Measurements from ENCODE around the gene MADD. TPM values are rescaled to one million over a fixed set of nuclear protein-coding genes. Genes with fewer than 3 reads are reported as not detected.

Gene MADD
- total RNA-seq, 1 experiment from 2014 or later, result 24.8 TPM

DNA sequence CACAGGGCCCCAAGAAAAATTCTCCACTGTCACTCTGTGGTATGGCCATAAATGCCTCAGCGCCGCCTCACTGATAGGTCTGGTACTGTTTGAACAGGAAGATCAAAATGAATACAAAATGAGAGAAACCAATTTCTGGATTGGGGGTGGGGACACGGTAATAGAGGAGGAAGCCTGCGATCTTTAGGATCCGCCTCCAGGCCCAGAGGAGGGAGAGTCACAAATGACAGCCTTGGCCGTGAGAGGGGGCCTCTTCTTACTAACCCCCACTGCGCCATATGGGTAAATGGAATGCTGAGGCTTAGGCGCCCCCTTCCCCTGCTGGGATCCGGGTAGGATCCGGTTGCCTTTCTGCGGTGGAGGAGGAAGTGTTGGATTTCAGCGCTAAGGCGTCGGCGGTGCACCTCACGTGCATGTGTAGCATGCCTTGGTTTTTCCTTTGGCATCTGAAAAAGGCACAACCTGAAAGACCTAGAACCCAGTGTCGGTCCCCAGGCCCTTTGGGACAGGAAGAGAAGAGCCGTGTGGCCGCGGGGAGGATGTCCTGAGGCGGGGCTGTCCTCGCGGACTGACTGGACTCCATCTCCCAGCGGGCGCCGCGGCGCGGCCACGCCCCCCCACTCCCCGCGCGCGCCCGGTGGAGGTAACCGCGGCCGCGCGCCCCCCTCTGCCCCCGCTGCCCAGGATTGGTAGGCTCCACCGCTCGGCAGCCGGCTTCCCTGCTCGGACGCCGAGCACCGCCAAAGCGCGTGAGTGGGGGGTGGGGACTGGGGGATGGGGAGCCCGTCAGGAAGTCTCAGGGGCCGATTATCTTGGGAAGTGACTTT lies 718 bp upstream of the MADD start:
- Mint-ChIP-seq H3K27me3 (ENCODE audit: insufficient read depth, unreplicated experiment) (no peaks in the 10 kb centered on the region), H3K36me3 (ENCODE audit: insufficient read depth, unreplicated experiment) (no peaks in the 10 kb centered on the region), H3K27ac (ENCODE audit: low read depth, unreplicated experiment) (peak overlapping the region; percentile 78), H3K4me1 (ENCODE audit: insufficient read depth, unreplicated experiment) (peaks cover 16% of the 10 kb centered on the region), H3K9me3 (ENCODE audit: unreplicated experiment) (no peaks in the 10 kb centered on the region), H3K4me3 (ENCODE audit: unreplicated experiment) (peak overlapping the region; percentile 85)
- POLR2A ChIA-PET, result interaction anchor here (1.5 to 2.2 kb wide), 3 partner anchors 20 to 24 kb away, joined by 4 to 9 read pairs (median 8); partner anchors contain the start of gene ACP2
- TSS peak; percentile 22 for BruUV-seq (replicated peaks)
- TF ChIP-seq, protein P1, sequence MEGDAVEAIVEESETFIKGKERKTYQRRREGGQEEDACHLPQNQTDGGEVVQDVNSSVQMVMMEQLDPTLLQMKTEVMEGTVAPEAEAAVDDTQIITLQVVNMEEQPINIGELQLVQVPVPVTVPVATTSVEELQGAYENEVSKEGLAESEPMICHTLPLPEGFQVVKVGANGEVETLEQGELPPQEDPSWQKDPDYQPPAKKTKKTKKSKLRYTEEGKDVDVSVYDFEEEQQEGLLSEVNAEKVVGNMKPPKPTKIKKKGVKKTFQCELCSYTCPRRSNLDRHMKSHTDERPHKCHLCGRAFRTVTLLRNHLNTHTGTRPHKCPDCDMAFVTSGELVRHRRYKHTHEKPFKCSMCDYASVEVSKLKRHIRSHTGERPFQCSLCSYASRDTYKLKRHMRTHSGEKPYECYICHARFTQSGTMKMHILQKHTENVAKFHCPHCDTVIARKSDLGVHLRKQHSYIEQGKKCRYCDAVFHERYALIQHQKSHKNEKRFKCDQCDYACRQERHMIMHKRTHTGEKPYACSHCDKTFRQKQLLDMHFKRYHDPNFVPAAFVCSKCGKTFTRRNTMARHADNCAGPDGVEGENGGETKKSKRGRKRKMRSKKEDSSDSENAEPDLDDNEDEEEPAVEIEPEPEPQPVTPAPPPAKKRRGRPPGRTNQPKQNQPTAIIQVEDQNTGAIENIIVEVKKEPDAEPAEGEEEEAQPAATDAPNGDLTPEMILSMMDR (IDR thresholded peaks at IDR 0.05; ENCODE audit: unreplicated experiment), result no peak
- intact Hi-C loops (cut with micrococcal nuclease), result loop anchor here (5.0 kb wide), 1 partner anchor 52 kb away; no protein-coding TSS in a partner anchor
- peak; percentile 84 for DNase-seq (ENCODE audit: unreplicated experiment)
- CTCF ChIA-PET, result no interaction called here

DNA sequence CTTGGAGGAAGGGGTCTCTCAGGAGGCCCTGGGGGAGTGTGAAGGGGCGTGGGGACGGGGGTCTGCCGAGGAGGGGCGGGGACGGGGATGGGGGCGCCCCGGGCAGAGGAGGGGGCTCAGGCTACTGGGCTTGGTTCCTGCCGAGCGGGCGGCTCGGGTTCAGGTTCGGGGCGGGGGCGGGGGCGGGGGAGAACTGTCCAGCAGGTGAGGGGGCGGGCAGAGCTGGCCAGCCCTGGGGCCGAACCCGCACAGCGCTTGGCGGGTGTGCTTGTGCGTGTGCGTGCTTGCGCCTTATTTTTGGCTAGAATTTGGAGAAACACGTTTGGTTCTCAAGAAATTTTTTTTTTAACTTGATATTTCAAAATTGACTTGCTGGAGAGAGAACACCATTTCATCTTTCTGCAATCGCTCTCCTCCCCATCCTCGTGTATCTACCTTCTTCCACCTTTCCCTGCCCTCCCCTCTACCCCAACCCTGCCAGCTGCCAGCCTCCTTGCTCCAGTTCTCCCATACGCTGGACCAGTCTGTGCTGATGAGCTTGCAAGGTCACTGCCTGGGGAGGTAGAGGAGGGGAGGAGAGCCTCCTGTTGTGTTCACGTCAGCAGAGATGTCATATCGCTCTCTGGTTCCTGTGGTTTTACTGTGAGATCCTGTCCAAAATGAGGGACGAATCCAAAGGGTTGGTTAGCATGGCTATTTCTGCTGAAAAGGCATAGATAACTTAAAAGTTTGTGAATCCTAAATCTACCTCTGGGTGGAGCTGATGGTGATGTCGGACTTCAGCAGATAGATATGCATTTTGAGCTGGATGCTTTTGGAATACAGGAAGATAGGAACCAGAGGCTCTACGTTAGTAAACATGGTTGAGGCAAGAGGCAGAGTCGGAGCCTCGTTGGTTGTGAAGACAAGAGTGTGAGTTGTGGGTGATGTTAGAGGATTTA lies 668 bp downstream of the MADD start:
- POLR2A ChIA-PET, result interaction anchor here (0.5 to 2.2 kb wide), 19 partner anchors 9 to 183 kb away, joined by 3 to 9 read pairs (median 4); partner anchors contain the start of genes ACP2, DDB2 and NR1H3
- intact Hi-C loops (cut with micrococcal nuclease), result loop anchor here (5.0 kb wide), 1 partner anchor 87 kb away; no protein-coding TSS in a partner anchor

DNA sequence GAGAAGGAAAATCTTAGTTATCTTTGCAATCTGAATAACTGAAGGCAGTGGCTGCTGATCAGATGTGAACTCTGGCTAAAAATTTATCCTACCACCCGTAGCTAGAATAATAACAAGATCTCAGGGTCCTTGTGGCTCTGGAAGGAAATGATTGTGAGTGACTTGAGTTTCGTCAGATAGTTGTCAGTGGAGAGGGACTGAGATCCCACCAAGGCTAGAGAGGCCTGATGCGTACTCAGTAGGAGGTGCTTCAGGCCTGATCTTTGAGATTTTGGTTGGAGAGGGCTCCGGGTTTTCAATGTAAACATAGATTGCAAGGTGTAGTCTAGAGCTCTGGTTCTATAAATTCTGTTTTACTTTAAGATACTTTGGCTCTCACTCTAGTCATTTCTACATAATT lies 1.4 kb downstream of the MADD start:
- H3K27me3 Mint-ChIP-seq (ENCODE audit: insufficient read depth, unreplicated experiment), result no peaks in the 10 kb centered on the region
- no peak for DNase-seq (ENCODE audit: unreplicated experiment)
- peak overlapping the region; percentile 85 for H3K4me3 Mint-ChIP-seq (ENCODE audit: unreplicated experiment)
- peaks cover 16% of the 10 kb centered on the region for H3K4me1 Mint-ChIP-seq (ENCODE audit: insufficient read depth, unreplicated experiment)
- CTCF ChIA-PET, result interaction anchor here (0.7 to 2.6 kb wide), 9 partner anchors 10 to 884 kb away, joined by 3 to 7 read pairs (median 5); partner anchors contain the start of gene NR1H3
- intact Hi-C loops (cut with micrococcal nuclease), result loop anchor here (5.0 kb wide), 1 partner anchor 86 kb away; no protein-coding TSS in a partner anchor
- TF ChIP-seq, protein P1 (IDR thresholded peaks at IDR 0.05; ENCODE audit: unreplicated experiment), result peak; percentile 2
- no peak overlapping the region for H3K27ac Mint-ChIP-seq (ENCODE audit: low read depth, unreplicated experiment)
- H3K36me3 Mint-ChIP-seq (ENCODE audit: insufficient read depth, unreplicated experiment), result peaks cover 17% of the 10 kb centered on the region
- H3K9me3 Mint-ChIP-seq (ENCODE audit: unreplicated experiment), result no peaks in the 10 kb centered on the region
- POLR2A ChIA-PET, result interaction anchor here (0.5 to 2.2 kb wide), 18 partner anchors 9 to 845 kb away, joined by 3 to 9 read pairs (median 4); partner anchors contain the start of genes ACP2, DDB2 and NR1H3
- TSS peak; percentile 26 for BruUV-seq (replicated peaks)

More for the DNA sequence above, 668 bp downstream of the MADD start:
- peaks cover 16% of the 10 kb centered on the region for H3K4me1 Mint-ChIP-seq (ENCODE audit: insufficient read depth, unreplicated experiment)
- H3K4me3 Mint-ChIP-seq (ENCODE audit: unreplicated experiment), result peak overlapping the region; percentile 85
- peak; percentile 47 for DNase-seq (ENCODE audit: unreplicated experiment)
- H3K27me3 Mint-ChIP-seq (ENCODE audit: insufficient read depth, unreplicated experiment), result no peaks in the 10 kb centered on the region
- no TSS peak for BruUV-seq (replicated peaks)
- H3K36me3 Mint-ChIP-seq (ENCODE audit: insufficient read depth, unreplicated experiment), result peaks cover 10% of the 10 kb centered on the region
- CTCF ChIA-PET, result interaction anchor here (0.7 to 2.6 kb wide), 10 partner anchors 10 to 455 kb away, joined by 3 to 7 read pairs (median 3); partner anchors contain the start of gene NR1H3
- TF ChIP-seq, protein P1 (IDR thresholded peaks at IDR 0.05; ENCODE audit: unreplicated experiment), result peak; percentile 13
- H3K27ac Mint-ChIP-seq (ENCODE audit: low read depth, unreplicated experiment), result no peak overlapping the region
- H3K9me3 Mint-ChIP-seq (ENCODE audit: unreplicated experiment), result no peaks in the 10 kb centered on the region
